ENCODE data around the gene MICAL2.

The MICAL2 gene

GRCh38 chr11:12156301-12157140, 46.1 kb downstream of the MICAL2 start:
- no peak overlapping the region for H3K4me3 ChIP-seq (ENCODE audit: low read depth, low read length)
- TF ChIP-seq CTCF (IDR thresholded peaks at IDR 0.05; ENCODE audit: insufficient read depth, low read length, missing control alignments) = no peak
- CTCF ChIA-PET = interaction anchor here (1.1 to 1.7 kb wide), 10 partner anchors 8 to 225 kb away, joined by 3 to 6 read pairs (median 3); no protein-coding TSS in a partner anchor
- POLR2A ChIA-PET = interaction anchor here (0.8 to 1.0 kb wide), 2 partner anchors 25 to 29 kb away, joined by 3 read pairs; no protein-coding TSS in a partner anchor
- DNase-seq (ENCODE audit: low read depth, low spot score) = no peak

GRCh38 chr11:12157241-12157661, 46.9 kb downstream of the MICAL2 start:
- POLR2A ChIA-PET = interaction anchor here (0.8 to 1.0 kb wide), 3 partner anchors 25 to 69 kb away, joined by 3 read pairs; no protein-coding TSS in a partner anchor
- CTCF ChIA-PET = interaction anchor here (1.1 to 1.7 kb wide), 10 partner anchors 9 to 225 kb away, joined by 3 to 6 read pairs (median 3); no protein-coding TSS in a partner anchor
- H3K4me3 ChIP-seq (ENCODE audit: low read depth, low read length) = no peak overlapping the region
- no peak for TF ChIP-seq CTCF (IDR thresholded peaks at IDR 0.05; ENCODE audit: insufficient read depth, low read length, missing control alignments)
- peak; percentile 76 for DNase-seq (ENCODE audit: low read depth, low spot score)

GRCh38 chr11:12158909-12159308, 48.5 kb downstream of the MICAL2 start:
- POLR2A ChIA-PET = interaction anchor here (0.6 to 3.0 kb wide), 5 partner anchors 8 to 91 kb away, joined by 3 to 15 read pairs (median 3); no protein-coding TSS in a partner anchor
- no peak overlapping the region for H3K4me3 ChIP-seq (ENCODE audit: low read depth, low read length)
- CTCF ChIA-PET = interaction anchor here (0.8 to 1.7 kb wide), 7 partner anchors 15 to 125 kb away, joined by 3 to 5 read pairs (median 3); no protein-coding TSS in a partner anchor
- TF ChIP-seq CTCF (IDR thresholded peaks at IDR 0.05; ENCODE audit: insufficient read depth, low read length, missing control alignments) = no peak
- no peak for DNase-seq (ENCODE audit: low read depth, low spot score)

- H3K4me3 ChIP-seq (ENCODE audit: low read depth, low read length) = no peak overlapping the region
- CTCF ChIA-PET = interaction anchor here (0.8 to 1.7 kb wide), 9 partner anchors 16 to 125 kb away, joined by 3 to 5 read pairs (median 3); no protein-coding TSS in a partner anchor
- POLR2A ChIA-PET = interaction anchor here (0.6 to 3.0 kb wide), 6 partner anchors 9 to 77 kb away, joined by 3 to 15 read pairs (median 3); no protein-coding TSS in a partner anchor
These were observed 49.1 kb downstream of the MICAL2 start for GRCh38 chr11:12159351-12160099.

GRCh38 chr11:12160231-12160630, 49.8 kb downstream of the MICAL2 start:
- no peak overlapping the region for H3K4me3 ChIP-seq (ENCODE audit: low read depth, low read length)
- CTCF ChIA-PET = interaction anchor here (0.9 to 1.7 kb wide), 8 partner anchors 28 to 122 kb away, joined by 3 to 4 read pairs (median 3); no protein-coding TSS in a partner anchor
- DNase-seq (ENCODE audit: low read depth, low spot score) = no peak
- no peak for TF ChIP-seq CTCF (IDR thresholded peaks at IDR 0.05; ENCODE audit: insufficient read depth, low read length, missing control alignments)
- POLR2A ChIA-PET = interaction anchor here (0.8 to 3.0 kb wide), 4 partner anchors 11 to 73 kb away, joined by 3 to 15 read pairs (median 3); no protein-coding TSS in a partner anchor

More at GRCh38 chr11:12159351-12160099, 49.1 kb downstream of the MICAL2 start:
- DNase-seq (ENCODE audit: low read depth, low spot score) = peak; percentile 81
- peak; percentile 21 for TF ChIP-seq CTCF (IDR thresholded peaks at IDR 0.05; ENCODE audit: insufficient read depth, low read length, missing control alignments)

Data from AG04449 (cell line).